Liver (tissue), 3 donors: ENCODE data around the gene PTH2.

Experiments used
- EGR1 ChIP-seq, 2 donors: IDR thresholded peaks; 2 replicates each; pipeline ENCODE4 v1.6.1; 2016 to 2018; ENCODE audit warnings: antibody characterized with exemption in 2 of 2, low read depth in 2 of 2
- FOXA1 ChIP-seq: IDR thresholded peaks from 2 replicates; pipeline ENCODE4 v1.6.1; 2016; ENCODE audit warnings: antibody characterized with exemption
- GABPA ChIP-seq, 2 donors: IDR thresholded peaks in 1 of 2; conservative IDR thresholded peaks in 1 of 2; 2 replicates each; pipeline ENCODE4 v1.6.1; 2016; ENCODE audit warnings: antibody characterized with exemption in 2 of 2, mild to moderate bottlenecking in 1 of 2, moderate library complexity in 1 of 2
- HNF4A ChIP-seq, 2 donors: conservative IDR thresholded peaks; 2 replicates each; pipeline ENCODE4 v1.6.1; 2016; ENCODE audit warnings: antibody characterized with exemption in 2 of 2, mild to moderate bottlenecking in 2 of 2
- SP1 ChIP-seq: IDR thresholded peaks from 2 replicates; pipeline ENCODE4 v1.6.1; 2018; ENCODE audit warnings: antibody characterized with exemption, mild to moderate bottlenecking
- TAF1 ChIP-seq: conservative IDR thresholded peaks from 2 replicates; pipeline ENCODE4 v1.6.1; 2016; ENCODE audit warnings: antibody characterized with exemption, mild to moderate bottlenecking
- YY1 ChIP-seq: IDR thresholded peaks from 2 replicates; pipeline ENCODE4 v1.6.1; 2016; ENCODE audit warnings: antibody characterized with exemption, mild to moderate bottlenecking
- TF ChIP-seq, protein P1 (sequence below): fragments of 150-350 bp; IDR thresholded peaks from 2 replicates; pipeline ENCODE4 v1.5.1; 2017; ENCODE audit warnings: improper control_type of control experiment, low read depth, low read length; ENCODE audit not compliant: missing input control
- TF ChIP-seq, protein P2 (sequence below): IDR thresholded peaks from 2 replicates; pipeline ENCODE4 v1.6.1; 2016; ENCODE audit warnings: antibody characterized with exemption
- TF ChIP-seq, protein P3 (sequence below): IDR thresholded peaks from 2 replicates; pipeline ENCODE4 v1.6.1; 2016; ENCODE audit warnings: antibody characterized with exemption
- TF ChIP-seq, protein P4 (sequence below): IDR thresholded peaks from 2 replicates; pipeline ENCODE4 v1.6.1; 2016; ENCODE audit warnings: antibody characterized with exemption, mild to moderate bottlenecking
- TF ChIP-seq, protein P5 (sequence below): IDR thresholded peaks from 2 replicates; pipeline ENCODE4 v1.6.1; 2016; ENCODE audit warnings: antibody characterized with exemption
- donor health status: healthy.
- donor health status: healthy.

DNA sequence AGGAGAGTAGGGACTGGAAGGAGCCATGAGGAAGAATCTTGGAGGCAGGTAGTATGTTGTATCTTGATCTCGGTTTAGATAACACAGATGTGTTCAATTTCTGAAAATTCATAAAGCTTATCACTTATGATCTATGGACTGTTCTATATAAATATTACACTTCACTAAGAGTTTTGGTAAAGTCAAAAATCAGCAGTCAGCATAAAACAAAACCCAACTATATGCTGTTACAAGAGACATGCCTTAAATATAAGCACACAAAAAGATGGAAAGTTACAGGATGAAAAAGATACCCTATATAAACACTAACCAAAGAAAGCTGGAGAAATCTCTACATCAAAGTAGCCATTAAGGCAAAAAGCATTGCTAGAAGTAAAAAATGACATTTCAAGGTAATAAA, 39.6 kb downstream of the PTH2 start:
- TF ChIP-seq, protein P1, sequence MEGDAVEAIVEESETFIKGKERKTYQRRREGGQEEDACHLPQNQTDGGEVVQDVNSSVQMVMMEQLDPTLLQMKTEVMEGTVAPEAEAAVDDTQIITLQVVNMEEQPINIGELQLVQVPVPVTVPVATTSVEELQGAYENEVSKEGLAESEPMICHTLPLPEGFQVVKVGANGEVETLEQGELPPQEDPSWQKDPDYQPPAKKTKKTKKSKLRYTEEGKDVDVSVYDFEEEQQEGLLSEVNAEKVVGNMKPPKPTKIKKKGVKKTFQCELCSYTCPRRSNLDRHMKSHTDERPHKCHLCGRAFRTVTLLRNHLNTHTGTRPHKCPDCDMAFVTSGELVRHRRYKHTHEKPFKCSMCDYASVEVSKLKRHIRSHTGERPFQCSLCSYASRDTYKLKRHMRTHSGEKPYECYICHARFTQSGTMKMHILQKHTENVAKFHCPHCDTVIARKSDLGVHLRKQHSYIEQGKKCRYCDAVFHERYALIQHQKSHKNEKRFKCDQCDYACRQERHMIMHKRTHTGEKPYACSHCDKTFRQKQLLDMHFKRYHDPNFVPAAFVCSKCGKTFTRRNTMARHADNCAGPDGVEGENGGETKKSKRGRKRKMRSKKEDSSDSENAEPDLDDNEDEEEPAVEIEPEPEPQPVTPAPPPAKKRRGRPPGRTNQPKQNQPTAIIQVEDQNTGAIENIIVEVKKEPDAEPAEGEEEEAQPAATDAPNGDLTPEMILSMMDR, result no peak
- TF ChIP-seq, protein P2, sequence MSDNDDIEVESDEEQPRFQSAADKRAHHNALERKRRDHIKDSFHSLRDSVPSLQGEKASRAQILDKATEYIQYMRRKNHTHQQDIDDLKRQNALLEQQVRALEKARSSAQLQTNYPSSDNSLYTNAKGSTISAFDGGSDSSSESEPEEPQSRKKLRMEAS, result no peak
- TF ChIP-seq YY1, result no peak
- TF ChIP-seq GABPA (IDR thresholded peaks at IDR 0.05 in 1 of 2, conservative IDR thresholded peaks at IDR 0.05 in 1 of 2), result no peak
- TF ChIP-seq, protein P3, sequence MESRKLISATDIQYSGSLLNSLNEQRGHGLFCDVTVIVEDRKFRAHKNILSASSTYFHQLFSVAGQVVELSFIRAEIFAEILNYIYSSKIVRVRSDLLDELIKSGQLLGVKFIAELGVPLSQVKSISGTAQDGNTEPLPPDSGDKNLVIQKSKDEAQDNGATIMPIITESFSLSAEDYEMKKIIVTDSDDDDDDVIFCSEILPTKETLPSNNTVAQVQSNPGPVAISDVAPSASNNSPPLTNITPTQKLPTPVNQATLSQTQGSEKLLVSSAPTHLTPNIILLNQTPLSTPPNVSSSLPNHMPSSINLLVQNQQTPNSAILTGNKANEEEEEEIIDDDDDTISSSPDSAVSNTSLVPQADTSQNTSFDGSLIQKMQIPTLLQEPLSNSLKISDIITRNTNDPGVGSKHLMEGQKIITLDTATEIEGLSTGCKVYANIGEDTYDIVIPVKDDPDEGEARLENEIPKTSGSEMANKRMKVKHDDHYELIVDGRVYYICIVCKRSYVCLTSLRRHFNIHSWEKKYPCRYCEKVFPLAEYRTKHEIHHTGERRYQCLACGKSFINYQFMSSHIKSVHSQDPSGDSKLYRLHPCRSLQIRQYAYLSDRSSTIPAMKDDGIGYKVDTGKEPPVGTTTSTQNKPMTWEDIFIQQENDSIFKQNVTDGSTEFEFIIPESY, result no peak
- TF ChIP-seq, protein P4, sequence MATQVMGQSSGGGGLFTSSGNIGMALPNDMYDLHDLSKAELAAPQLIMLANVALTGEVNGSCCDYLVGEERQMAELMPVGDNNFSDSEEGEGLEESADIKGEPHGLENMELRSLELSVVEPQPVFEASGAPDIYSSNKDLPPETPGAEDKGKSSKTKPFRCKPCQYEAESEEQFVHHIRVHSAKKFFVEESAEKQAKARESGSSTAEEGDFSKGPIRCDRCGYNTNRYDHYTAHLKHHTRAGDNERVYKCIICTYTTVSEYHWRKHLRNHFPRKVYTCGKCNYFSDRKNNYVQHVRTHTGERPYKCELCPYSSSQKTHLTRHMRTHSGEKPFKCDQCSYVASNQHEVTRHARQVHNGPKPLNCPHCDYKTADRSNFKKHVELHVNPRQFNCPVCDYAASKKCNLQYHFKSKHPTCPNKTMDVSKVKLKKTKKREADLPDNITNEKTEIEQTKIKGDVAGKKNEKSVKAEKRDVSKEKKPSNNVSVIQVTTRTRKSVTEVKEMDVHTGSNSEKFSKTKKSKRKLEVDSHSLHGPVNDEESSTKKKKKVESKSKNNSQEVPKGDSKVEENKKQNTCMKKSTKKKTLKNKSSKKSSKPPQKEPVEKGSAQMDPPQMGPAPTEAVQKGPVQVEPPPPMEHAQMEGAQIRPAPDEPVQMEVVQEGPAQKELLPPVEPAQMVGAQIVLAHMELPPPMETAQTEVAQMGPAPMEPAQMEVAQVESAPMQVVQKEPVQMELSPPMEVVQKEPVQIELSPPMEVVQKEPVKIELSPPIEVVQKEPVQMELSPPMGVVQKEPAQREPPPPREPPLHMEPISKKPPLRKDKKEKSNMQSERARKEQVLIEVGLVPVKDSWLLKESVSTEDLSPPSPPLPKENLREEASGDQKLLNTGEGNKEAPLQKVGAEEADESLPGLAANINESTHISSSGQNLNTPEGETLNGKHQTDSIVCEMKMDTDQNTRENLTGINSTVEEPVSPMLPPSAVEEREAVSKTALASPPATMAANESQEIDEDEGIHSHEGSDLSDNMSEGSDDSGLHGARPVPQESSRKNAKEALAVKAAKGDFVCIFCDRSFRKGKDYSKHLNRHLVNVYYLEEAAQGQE, result no peak
- TF ChIP-seq, protein P5, sequence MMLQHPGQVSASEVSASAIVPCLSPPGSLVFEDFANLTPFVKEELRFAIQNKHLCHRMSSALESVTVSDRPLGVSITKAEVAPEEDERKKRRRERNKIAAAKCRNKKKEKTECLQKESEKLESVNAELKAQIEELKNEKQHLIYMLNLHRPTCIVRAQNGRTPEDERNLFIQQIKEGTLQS, result no peak
- no peak for TF ChIP-seq TAF1
- TF ChIP-seq EGR1 (IDR thresholded peaks at IDR 0.05; ENCODE audit: low read depth in 2 of 2), result no peak
- no peak for TF ChIP-seq FOXA1
- no peak for TF ChIP-seq SP1
- no peak for TF ChIP-seq HNF4A (conservative IDR thresholded peaks at IDR 0.05)
